ENCODE measurements around the gene KIAA1549.

Gene KIAA1549

DNA sequence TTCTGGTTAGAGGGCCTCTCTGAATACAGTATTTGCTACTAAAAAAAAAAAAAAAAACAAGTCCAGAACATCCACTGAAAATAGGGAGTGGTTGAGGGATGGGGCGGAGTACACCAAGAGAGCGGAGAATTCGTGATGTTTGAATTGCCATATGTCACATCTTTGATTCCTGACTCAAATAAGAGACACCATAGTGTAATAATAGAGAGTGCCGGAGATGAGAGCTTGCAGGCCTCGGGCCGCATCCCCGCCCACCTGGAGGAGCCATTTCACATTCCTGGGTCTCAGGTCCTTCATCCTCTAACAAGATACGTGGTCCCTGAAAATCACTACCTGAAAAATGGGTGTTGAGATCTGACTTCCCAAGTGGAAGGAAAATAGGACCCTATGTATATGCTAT, 46.8 kb downstream of the KIAA1549 start:
- TF ChIP-seq, protein P1, sequence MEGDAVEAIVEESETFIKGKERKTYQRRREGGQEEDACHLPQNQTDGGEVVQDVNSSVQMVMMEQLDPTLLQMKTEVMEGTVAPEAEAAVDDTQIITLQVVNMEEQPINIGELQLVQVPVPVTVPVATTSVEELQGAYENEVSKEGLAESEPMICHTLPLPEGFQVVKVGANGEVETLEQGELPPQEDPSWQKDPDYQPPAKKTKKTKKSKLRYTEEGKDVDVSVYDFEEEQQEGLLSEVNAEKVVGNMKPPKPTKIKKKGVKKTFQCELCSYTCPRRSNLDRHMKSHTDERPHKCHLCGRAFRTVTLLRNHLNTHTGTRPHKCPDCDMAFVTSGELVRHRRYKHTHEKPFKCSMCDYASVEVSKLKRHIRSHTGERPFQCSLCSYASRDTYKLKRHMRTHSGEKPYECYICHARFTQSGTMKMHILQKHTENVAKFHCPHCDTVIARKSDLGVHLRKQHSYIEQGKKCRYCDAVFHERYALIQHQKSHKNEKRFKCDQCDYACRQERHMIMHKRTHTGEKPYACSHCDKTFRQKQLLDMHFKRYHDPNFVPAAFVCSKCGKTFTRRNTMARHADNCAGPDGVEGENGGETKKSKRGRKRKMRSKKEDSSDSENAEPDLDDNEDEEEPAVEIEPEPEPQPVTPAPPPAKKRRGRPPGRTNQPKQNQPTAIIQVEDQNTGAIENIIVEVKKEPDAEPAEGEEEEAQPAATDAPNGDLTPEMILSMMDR (IDR thresholded peaks at IDR 0.05) = no peak

DNA sequence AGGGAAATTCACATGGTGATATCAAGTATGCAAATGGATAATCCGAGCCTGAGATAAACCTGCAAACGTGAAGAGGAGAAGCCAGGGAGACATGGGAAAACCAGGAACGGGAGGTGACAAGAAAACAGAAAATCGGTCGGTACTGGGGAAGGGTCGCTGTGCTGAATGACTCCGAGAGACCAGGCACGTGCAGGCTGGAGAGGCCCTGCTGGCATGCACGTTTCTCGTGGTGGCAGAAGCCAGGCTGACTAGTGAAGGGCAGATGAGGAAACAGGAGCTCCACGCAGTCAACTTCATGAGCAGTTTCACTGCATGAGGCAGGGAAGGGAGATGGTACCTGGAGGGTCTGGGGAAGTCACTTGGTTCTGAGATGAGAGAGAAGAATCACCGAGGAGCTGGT, 48.3 kb downstream of the KIAA1549 start:
- TF ChIP-seq, protein P1 (IDR thresholded peaks at IDR 0.05) = no peak

DNA sequence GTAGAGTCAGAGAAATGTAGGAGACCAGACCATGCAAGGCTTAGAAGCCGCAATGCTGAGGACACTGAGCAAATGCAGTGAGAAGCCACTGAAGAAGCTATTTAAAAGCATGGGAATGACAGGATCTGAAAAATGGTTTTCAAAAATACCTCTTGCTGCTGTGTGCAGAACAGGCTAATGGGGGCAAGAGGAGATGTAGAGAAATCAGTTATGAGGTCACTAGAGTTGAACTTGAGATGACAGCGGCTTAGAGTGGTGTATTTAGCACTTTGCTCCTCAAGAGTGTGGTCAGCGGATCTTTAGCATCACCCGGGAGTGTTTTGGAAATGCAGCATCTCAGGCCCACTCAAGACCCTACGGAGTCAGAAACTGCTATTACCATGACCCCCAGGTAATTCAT, 48.8 kb downstream of the KIAA1549 start:
- TF ChIP-seq, protein P1 (IDR thresholded peaks at IDR 0.05) = no peak

DNA sequence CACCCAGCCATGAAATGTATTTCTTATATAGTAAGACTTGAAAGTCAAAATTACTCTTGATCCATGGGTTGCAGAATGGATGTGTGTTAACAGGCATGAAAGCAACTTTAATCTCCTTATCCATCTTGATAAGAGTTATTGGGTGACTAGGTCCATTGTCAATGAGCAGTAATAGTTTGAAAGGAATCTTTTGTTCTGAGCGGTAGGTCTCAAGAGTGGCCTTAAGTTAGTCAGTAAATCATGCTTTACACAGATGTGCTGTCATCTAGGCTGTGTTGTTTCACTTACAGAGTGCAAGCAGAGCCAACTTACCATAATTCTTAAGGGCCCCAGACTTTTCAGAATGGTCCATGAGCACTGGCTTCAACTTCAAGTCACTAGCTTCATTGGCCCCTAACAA, 51.2 kb downstream of the KIAA1549 start:
- TF ChIP-seq, protein P1 (IDR thresholded peaks at IDR 0.05) = no peak

DNA sequence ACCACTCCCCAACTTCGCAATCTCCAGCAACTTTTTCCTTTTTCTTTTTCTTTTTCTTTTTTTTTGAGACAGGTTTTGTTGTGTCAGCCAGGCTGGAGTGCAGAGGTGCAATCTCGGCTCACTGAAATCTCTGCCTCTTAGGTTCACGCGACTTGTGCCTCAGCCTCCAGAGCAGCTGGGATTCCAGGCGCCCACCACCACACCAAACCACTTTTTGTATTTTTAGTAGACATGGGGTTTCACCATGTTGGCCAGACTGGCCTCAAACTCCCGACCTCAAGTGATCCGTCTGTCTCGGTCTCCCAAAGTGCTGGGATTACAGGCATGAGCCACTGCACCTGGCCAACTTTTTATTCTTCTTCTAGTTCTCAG, 55.0 kb downstream of the KIAA1549 start:
- TF ChIP-seq, protein P1 (IDR thresholded peaks at IDR 0.05) = no peak

DNA sequence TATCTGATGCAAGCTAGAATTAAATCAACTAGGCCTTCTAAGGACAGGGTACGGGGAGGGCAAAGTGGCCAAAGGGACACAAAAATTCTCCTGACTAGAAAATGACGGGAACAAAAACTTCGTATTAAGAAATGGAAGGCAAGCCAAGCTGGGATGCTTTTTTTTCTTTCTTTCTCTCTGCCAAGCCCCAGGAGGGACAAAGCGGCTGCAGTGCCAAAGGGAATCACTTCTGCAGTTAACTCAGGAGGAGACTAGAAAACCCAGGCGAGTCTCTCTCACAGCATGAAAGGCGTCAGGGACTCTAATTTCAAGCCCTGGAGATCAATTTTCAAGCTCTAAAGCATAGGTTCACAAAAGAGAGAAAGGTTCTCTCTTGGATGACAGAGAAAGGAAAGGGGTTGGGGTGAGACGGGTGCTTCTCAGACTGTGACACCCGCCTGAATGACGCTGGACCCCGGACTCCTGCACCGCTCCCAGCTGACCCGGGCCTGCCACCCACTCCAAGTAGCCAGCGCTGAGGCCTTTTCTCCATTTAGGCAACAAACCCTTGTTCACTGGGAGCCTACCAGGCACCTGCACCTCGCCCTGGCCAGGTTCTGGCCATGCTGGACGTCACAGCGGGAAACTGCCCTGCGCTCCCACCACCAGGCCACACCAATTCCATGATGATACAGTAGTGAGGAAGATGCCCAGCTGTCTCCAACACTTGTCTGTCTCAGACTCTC, 56.5 kb downstream of the KIAA1549 start:
- TF ChIP-seq, protein P1 (IDR thresholded peaks at IDR 0.05) = no peak

- TF ChIP-seq, protein P1 (IDR thresholded peaks at IDR 0.05) = no peak
These were observed 59.9 kb downstream of the KIAA1549 start for GRCh38 chr7:138921277-138921676.

DNA sequence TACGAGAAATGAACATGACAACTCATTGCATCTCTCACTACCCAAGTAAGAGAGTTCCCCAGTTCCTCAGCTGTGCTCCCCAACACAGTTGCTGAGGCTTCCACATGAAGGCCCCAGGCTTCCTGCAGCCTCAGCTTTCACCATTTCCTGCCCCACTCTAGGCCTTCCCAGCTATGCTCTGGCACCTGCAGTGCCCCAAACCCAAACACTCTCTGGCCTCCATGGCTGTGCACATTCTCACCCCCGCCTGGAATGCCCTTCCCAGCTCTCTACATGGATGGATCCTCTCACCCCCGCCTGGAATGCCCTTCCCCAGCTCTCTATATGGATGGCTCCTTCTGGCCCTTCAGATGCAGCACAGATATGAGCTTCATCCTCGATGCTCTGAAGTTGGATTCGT, 61.3 kb downstream of the KIAA1549 start:
- TF ChIP-seq, protein P1 (IDR thresholded peaks at IDR 0.05) = no peak
